ENCODE data around the gene S100A7A. TPM values are rescaled to one million over a fixed set of nuclear protein-coding genes. Genes with fewer than 3 reads are reported as not detected.

Gene S100A7A
- total RNA-seq, 1 donor from 2014 or later, result not detected

DNA sequence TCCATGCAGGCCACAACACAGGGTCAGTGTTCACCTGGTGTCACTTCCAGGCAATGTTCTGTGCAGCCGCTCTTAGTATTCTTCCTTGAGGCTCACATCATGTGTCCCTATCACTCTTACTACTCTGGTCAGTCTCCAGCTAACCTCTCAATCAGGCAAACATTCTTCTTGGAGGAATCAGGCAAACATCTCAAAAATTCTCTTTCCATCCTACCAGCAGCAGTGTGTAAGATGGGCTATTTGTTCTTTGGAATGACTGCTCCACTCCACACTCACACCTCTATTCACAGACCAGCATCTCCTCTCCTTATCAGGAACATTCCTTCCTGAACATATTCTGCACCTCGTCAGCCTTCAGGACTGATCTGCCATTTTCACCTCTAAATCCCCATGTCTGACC, 4.0 kb downstream of the S100A7A start:
- TF ChIP-seq, protein P1, sequence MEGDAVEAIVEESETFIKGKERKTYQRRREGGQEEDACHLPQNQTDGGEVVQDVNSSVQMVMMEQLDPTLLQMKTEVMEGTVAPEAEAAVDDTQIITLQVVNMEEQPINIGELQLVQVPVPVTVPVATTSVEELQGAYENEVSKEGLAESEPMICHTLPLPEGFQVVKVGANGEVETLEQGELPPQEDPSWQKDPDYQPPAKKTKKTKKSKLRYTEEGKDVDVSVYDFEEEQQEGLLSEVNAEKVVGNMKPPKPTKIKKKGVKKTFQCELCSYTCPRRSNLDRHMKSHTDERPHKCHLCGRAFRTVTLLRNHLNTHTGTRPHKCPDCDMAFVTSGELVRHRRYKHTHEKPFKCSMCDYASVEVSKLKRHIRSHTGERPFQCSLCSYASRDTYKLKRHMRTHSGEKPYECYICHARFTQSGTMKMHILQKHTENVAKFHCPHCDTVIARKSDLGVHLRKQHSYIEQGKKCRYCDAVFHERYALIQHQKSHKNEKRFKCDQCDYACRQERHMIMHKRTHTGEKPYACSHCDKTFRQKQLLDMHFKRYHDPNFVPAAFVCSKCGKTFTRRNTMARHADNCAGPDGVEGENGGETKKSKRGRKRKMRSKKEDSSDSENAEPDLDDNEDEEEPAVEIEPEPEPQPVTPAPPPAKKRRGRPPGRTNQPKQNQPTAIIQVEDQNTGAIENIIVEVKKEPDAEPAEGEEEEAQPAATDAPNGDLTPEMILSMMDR (IDR thresholded peaks at IDR 0.05; ENCODE audit: insufficient read depth, low read length, severe bottlenecking), result no peak
- Histone ChIP-seq H3K27me3 (ENCODE audit: control insufficient read depth, insufficient read depth, low read length) (peaks cover 5% of the 10 kb centered on the region), H3K4me3 (ENCODE audit: low read depth, low read length) (no peak overlapping the region), H3K36me3 (ENCODE audit: control insufficient read depth, insufficient read depth, low read length) (no peaks in the 10 kb centered on the region)
- DNase-seq (ENCODE audit: low read depth) (no peak), FAIRE-seq (no peak)

DNA sequence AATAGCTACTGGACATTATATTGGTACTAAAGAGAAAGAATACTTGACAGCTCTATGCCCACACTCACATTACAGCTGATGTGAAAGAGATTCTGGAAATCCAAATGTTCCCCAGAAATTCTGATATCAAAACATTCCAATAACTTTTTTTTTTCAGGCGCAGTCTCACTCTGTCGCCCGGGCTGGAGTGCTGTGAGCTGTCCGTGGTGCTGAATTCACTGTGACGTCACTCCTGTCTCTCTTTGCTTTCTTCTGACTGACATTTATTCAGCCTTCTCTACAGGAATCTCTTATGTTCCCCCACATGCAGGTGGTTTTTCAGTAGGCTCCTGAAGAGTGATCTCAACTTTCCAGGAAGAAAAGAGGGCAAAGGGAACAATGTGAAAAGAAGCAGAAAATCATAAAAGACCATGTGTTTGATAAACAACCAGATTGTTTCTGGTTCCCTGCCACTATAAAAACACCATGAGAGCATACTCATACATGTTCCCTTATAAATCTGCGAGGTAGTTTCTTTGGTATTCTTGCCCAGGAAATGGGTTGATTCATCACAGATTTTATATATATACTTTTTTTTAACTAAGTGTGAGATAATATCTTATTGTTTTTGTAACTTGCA, 6.2 kb downstream of the S100A7A start:
- peak; percentile 50 for DNase-seq (ENCODE audit: low read depth)
- TF ChIP-seq, protein P1 (IDR thresholded peaks at IDR 0.05; ENCODE audit: insufficient read depth, low read length, severe bottlenecking), result no peak
- H3K36me3 ChIP-seq (ENCODE audit: control insufficient read depth, insufficient read depth, low read length), result no peaks in the 10 kb centered on the region
- peaks cover 5% of the 10 kb centered on the region for H3K27me3 ChIP-seq (ENCODE audit: control insufficient read depth, insufficient read depth, low read length)
- no peak overlapping the region for H3K4me3 ChIP-seq (ENCODE audit: low read depth, low read length)
- FAIRE-seq, result no peak

DNA sequence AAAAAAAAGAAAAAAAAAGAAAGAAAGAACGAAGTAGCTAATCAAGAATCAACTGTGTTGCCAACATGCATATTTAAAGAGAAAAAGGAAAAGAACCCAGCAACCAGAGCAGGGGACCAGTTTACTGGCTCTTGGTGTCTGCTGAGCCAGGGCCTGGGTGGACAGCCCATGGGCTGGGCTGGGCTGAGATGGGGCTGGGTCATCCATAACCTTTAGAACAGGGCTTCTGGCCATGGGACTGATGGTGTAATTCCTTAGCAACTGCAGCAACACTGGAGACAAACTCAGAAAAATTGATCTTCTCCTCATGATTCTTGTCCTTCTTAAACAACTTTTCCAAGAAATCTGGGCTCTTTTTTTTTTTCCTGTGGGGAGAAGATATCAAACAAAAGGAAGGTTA, 10.5 kb downstream of the S100A7A start:
- no peaks in the 10 kb centered on the region for H3K36me3 ChIP-seq (ENCODE audit: control insufficient read depth, insufficient read depth, low read length)
- FAIRE-seq (no peak), DNase-seq (ENCODE audit: low read depth) (no peak)
- H3K27me3 ChIP-seq (ENCODE audit: control insufficient read depth, insufficient read depth, low read length), result peaks cover 2% of the 10 kb centered on the region
- TF ChIP-seq, protein P1 (IDR thresholded peaks at IDR 0.05; ENCODE audit: insufficient read depth, low read length, severe bottlenecking), result no peak
- H3K4me3 ChIP-seq (ENCODE audit: low read depth, low read length), result no peak overlapping the region

- DNase-seq (ENCODE audit: low read depth) (no peak), FAIRE-seq (no peak)
- H3K27me3 ChIP-seq (ENCODE audit: control insufficient read depth, insufficient read depth, low read length), result peaks cover 3% of the 10 kb centered on the region
Observed at GRCh38 chr1:153428073-153428638, 11.8 kb downstream of the S100A7A start.

DNA sequence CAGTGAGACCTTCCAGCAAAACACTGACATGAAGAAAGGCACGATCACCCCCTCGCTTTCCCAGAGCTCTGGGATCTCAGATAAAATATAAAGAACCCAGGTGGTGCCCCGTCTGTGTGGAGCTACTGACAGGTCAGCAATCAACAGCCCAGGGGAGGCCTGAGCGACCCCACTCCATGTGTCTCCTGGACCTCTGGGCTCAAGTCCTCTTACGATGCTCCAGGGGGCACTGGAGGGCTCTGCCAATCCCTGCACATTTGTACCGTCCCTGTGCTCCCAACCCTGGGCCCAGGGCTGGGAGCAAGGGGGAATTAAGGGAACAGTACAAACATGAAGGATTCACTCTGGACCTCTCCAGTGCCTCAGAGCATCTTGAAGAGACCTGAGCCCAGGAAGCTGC, 12.5 kb downstream of the S100A7A start:
- DNase-seq (ENCODE audit: low read depth), result no peak

More at GRCh38 chr1:153428073-153428638, 11.8 kb downstream of the S100A7A start:
- no peaks in the 10 kb centered on the region for H3K36me3 ChIP-seq (ENCODE audit: control insufficient read depth, insufficient read depth, low read length)
- no peak overlapping the region for H3K4me3 ChIP-seq (ENCODE audit: low read depth, low read length)
- TF ChIP-seq, protein P1 (IDR thresholded peaks at IDR 0.05; ENCODE audit: insufficient read depth, low read length, severe bottlenecking), result no peak

More for the DNA sequence above, 12.5 kb downstream of the S100A7A start:
- peaks cover 5% of the 10 kb centered on the region for H3K27me3 ChIP-seq (ENCODE audit: control insufficient read depth, insufficient read depth, low read length)
- no peak overlapping the region for H3K4me3 ChIP-seq (ENCODE audit: low read depth, low read length)
- no peak for FAIRE-seq
- H3K36me3 ChIP-seq (ENCODE audit: control insufficient read depth, insufficient read depth, low read length), result no peaks in the 10 kb centered on the region
- TF ChIP-seq, protein P1 (IDR thresholded peaks at IDR 0.05; ENCODE audit: insufficient read depth, low read length, severe bottlenecking), result no peak
